GM19328 (cell line): Measurements from ENCODE around the gene GLYATL1B.

ENCODE experiments used
- ATAC-seq: cut with Tn5 transposase; IDR thresholded peaks from one replicate; pipeline ENCODE4 v1.9.1; 2021; ENCODE audit warnings: mild to moderate bottlenecking, moderate library complexity; ENCODE audit not compliant: unreplicated experiment

GLYATL1B gene

DNA sequence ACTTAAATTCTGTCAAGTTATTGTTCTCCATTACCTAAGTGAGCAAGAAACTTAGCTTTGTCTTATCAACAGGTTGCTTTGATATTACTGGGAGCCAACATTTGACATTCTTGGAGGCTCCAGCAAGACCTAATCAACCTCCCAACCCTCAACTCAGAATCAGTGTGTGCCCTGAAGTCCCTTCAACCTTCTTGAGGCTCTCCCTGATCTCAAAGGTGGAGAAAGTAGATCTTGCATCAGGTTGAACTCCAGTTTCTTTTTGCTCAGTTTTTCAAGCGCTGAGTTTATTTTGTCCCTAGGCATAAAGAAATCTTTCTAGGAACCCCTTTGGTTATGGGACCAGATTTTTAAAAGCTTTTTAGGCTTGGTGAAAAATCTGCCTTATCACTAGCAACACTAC lies 58.0 kb downstream of the GLYATL1B start:
- no peak for ATAC-seq
